Adrenal gland (tissue), 12 donors: ENCODE measurements around the gene CEBPZ. TPM values are rescaled to one million over a fixed set of nuclear protein-coding genes. Genes with fewer than 3 reads are reported as not detected.

ENCODE experiments used
- DNase-seq, 7 donors: peaks; one replicate each; pipeline ENCODE4 v3.0.0-alpha.2; 2019 to 2020
- H3K27ac ChIP-seq, 5 donors: fragments of 200-600 bp; sonication (generic) in 4 of 5; 1 replicate in 3 of 5; 2 replicates in 2 of 5; pipeline versions ENCODE4 v1.5.1 to v1.8.0; 2016 to 2020; ENCODE audit warnings: mild to moderate bottlenecking in 1 of 5
- H3K27me3 ChIP-seq: fragments of 200-600 bp; 2 replicates; pipeline ENCODE4 v1.8.0; 2021
- H3K36me3 ChIP-seq, 2 donors: fragments of 200-600 bp; replicated peaks in 1 of 2; 1 replicate in 1 of 2; 2 replicates in 1 of 2; pipeline versions ENCODE4 v1.5.1 to v1.8.0; 2018 to 2022
- H3K4me1 ChIP-seq, 2 donors: fragments of 200-600 bp; replicated peaks in 1 of 2; 1 replicate in 1 of 2; 2 replicates in 1 of 2; pipeline versions ENCODE4 v1.5.1 to v1.8.0; 2018 to 2021
- H3K4me3 ChIP-seq, 4 donors: fragments of 200-600 bp; sonication (generic) in 3 of 4; one replicate each; pipeline ENCODE4 v1.5.1; 2016 to 2018
- H3K9me3 ChIP-seq, 3 donors: fragments of 200-600 bp; sonication (generic) in 1 of 3; replicated peaks in 1 of 3; 1 replicate in 2 of 3; 2 replicates in 1 of 3; pipeline versions ENCODE4 v1.5.1 to v1.8.0; 2016 to 2021
- POLR2A ChIP-seq, 2 donors: fragments of 450-650 bp; IDR thresholded peaks; one replicate each; pipeline ENCODE4 v1.6.1; 2017; ENCODE audit warnings: antibody characterized with exemption in 2 of 2, mild to moderate bottlenecking in 2 of 2, moderate library complexity in 1 of 2
- WGBS, 4 donors: extraction: QIAGEN DNeasy Blood & Tissue Kit in 2 of 4; methylation state at CpG; one replicate each; pipeline versions ENCODE4 v1.1.5 to v1.1.7; 2013 to 2017; 5-methylcytosine and 5-hydroxymethylcytosine counted together
- intact Hi-C, 2 donors: fragments of 100-400 bp; cut with DNase I; formaldehyde crosslinking; loops; one replicate each; pipeline versions ENCODE4 v1.14.1 to v1.15.0; 2022 to 2023
- polyA plus RNA-seq, 3 donors: library from polyadenylated mRNA; stranded (reverse); fragments of 200-250 nt in 2 of 3; fragments of 350-450 nt in 1 of 3; fragmentation: Illumina TruSeq in 1 of 3; extraction: RNeasy Lipid Tissue Mini Kit (QIAGEN cat#74804) in 1 of 3; gene quantifications; one replicate each; pipeline ENCODE4 v1.2.3, GENCODE V29; 2013 to 2014
- total RNA-seq, 9 donors: library from RNA; depleted of rRNA in 4 of 9; stranded (reverse); fragments of >200 nt in 4 of 9; fragments of 120-200 nt in 1 of 9; fragmentation: NEBNext Ultra II Directional in 1 of 9; extraction: Animal tissue kit (Norgen Biotek cat#: 25700) in 1 of 9; gene quantifications; one replicate each; pipeline versions ENCODE4 v1.1.0 to v1.2.4, GENCODE V29; 2013 to 2023
- TF ChIP-seq, protein P1 (sequence below), 6 experiments: fragments of 450-650 bp in 4 of 6; fragments of 200-600 bp in 2 of 6; sonication (generic) in 1 of 6; IDR thresholded peaks; 1 replicate in 5 of 6; 2 replicates in 1 of 6; pipeline versions ENCODE4 v1.5.1 to v1.8.0; 2016 to 2021; ENCODE audit warnings: antibody characterized with exemption in 6 of 6, mild to moderate bottlenecking in 2 of 6, moderate library complexity in 1 of 6
- donor health status: healthy with polysubstance abuse.
- donor health status: Bipolar disorder and iron deficiency.
- donor health status: DM: yes; HTN: yes; CAD: no.
- donor health status: DM: no; HTN: no; CAD: no.
- donor health status: DM: no; HTN: no; CAD: no.
- donor health status: DM: yes; HTN: yes; CAD: no.

CEBPZ gene
- total and polyA plus RNA-seq, 12 donors = 27.2 to 111 (median 66.7) TPM

GRCh38 chr2:37271376-37272067, 40.1 kb upstream of the CEBPZ start:
- Histone ChIP-seq H3K36me3 (peaks cover 0 to 68% of the 10 kb centered on the region in 2 donors), H3K27ac (no peak overlapping the region), H3K4me1 (no peaks in the 10 kb centered on the region), H3K4me3 (no peak overlapping the region), H3K9me3 (no peaks in the 10 kb centered on the region), H3K27me3 (no peaks in the 10 kb centered on the region)
- 84 to 96% (median 88%) methylated on average over 7 of the region's 7 CpGs for WGBS, 4 donors
- DNase-seq = no peak
- TF ChIP-seq, protein P1, sequence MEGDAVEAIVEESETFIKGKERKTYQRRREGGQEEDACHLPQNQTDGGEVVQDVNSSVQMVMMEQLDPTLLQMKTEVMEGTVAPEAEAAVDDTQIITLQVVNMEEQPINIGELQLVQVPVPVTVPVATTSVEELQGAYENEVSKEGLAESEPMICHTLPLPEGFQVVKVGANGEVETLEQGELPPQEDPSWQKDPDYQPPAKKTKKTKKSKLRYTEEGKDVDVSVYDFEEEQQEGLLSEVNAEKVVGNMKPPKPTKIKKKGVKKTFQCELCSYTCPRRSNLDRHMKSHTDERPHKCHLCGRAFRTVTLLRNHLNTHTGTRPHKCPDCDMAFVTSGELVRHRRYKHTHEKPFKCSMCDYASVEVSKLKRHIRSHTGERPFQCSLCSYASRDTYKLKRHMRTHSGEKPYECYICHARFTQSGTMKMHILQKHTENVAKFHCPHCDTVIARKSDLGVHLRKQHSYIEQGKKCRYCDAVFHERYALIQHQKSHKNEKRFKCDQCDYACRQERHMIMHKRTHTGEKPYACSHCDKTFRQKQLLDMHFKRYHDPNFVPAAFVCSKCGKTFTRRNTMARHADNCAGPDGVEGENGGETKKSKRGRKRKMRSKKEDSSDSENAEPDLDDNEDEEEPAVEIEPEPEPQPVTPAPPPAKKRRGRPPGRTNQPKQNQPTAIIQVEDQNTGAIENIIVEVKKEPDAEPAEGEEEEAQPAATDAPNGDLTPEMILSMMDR (IDR thresholded peaks at IDR 0.05) = no peak
- TF ChIP-seq POLR2A (IDR thresholded peaks at IDR 0.05) = no peak
- intact Hi-C loops = no loop called here

DNA sequence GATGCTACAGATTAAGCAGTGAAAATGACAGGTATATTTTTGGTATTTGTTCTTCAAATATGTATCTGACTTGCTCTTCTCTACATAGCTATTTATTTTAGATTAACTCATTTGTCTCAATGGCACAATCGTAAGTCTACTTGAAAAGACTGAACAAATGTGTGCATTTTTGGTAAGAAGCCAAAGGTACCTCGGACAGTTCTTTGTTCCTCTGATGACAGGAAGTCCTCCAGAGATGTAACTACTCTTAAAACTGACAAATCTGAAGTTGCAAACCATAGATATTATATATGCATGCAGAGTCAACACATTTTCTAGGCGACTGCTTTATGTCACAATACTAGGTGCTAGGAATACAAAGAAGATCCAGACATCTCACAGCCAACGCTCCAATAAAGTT, 36.7 kb upstream of the CEBPZ start:
- 84 to 93% (median 89%) methylated on average over 4 of the region's 4 CpGs for WGBS, 4 donors
- peaks cover 0 to 68% of the 10 kb centered on the region in 2 donors for H3K36me3 ChIP-seq
- H3K9me3 ChIP-seq = no peaks in the 10 kb centered on the region
- TF ChIP-seq, protein P1 (IDR thresholded peaks at IDR 0.05) = no peak
- TF ChIP-seq POLR2A (IDR thresholded peaks at IDR 0.05) = no peak
- intact Hi-C loops = no loop called here
- no peak for DNase-seq
- no peaks in the 10 kb centered on the region for H3K27me3 ChIP-seq
- no peak overlapping the region for H3K27ac ChIP-seq
- H3K4me3 ChIP-seq = no peak overlapping the region
- H3K4me1 ChIP-seq = peaks cover 0 to 7% of the 10 kb centered on the region in 2 donors

GRCh38 chr2:37267685-37268084, 36.3 kb upstream of the CEBPZ start:
- peaks cover 0 to 9% of the 10 kb centered on the region in 2 donors for H3K4me1 ChIP-seq
- H3K27ac ChIP-seq = no peak overlapping the region
- H3K4me3 ChIP-seq = no peak overlapping the region
- H3K9me3 ChIP-seq = no peaks in the 10 kb centered on the region
- H3K36me3 ChIP-seq = peaks cover 0 to 64% of the 10 kb centered on the region in 2 donors
- intact Hi-C loops = no loop called here
- TF ChIP-seq, protein P1 (IDR thresholded peaks at IDR 0.05) = no peak
- TF ChIP-seq POLR2A (IDR thresholded peaks at IDR 0.05) = no peak
- H3K27me3 ChIP-seq = no peaks in the 10 kb centered on the region
- no peak for DNase-seq

GRCh38 chr2:37263839-37264238, 32.4 kb upstream of the CEBPZ start:
- intact Hi-C loops = no loop called here
- Histone ChIP-seq H3K9me3 (no peaks in the 10 kb centered on the region), H3K27ac (no peak overlapping the region), H3K4me3 (no peak overlapping the region), H3K36me3 (peaks cover 0 to 57% of the 10 kb centered on the region in 2 donors), H3K27me3 (no peaks in the 10 kb centered on the region), H3K4me1 (peaks cover 0 to 9% of the 10 kb centered on the region in 2 donors)
- WGBS, 4 donors = 75 to 78% (median 76%) methylated on average over 2 of the region's 2 CpGs
- no peak for DNase-seq
- TF ChIP-seq, protein P1 (IDR thresholded peaks at IDR 0.05) = no peak
- no peak for TF ChIP-seq POLR2A (IDR thresholded peaks at IDR 0.05)
